Breast epithelium (tissue), 4 donors: ENCODE measurements around the gene SETDB2. TPM values are rescaled to one million over a fixed set of nuclear protein-coding genes. Genes with fewer than 3 reads are reported as not detected.

Source experiments
- DNase-seq, 2 donors: peaks; one replicate each; pipeline ENCODE4 v3.0.0-alpha.2; 2019; ENCODE audit warnings: low spot score in 2 of 2
- H3K27ac ChIP-seq, 2 donors: fragments of 200-600 bp; sonication (generic) in 1 of 2; one replicate each; pipeline ENCODE4 v1.5.1; 2016 to 2019; ENCODE audit warnings: mild to moderate bottlenecking in 1 of 2
- H3K27me3 ChIP-seq, 2 donors: fragments of 200-600 bp; sonication (generic) in 1 of 2; one replicate each; pipeline versions ENCODE4 v1.5.1 to v1.6.0; 2017 to 2019; ENCODE audit warnings: control low read depth in 1 of 2, mild to moderate bottlenecking in 1 of 2
- H3K36me3 ChIP-seq: fragments of 200-600 bp; one replicate; pipeline ENCODE4 v1.5.1; 2019
- H3K4me1 ChIP-seq, 2 donors: fragments of 200-600 bp; sonication (generic); one replicate each; pipeline ENCODE4 v1.5.1; 2016 to 2019; ENCODE audit warnings: control low read depth in 1 of 2
- H3K4me3 ChIP-seq, 3 donors: fragments of 200-600 bp; sonication (generic); 1 replicate in 2 of 3; 2 replicates in 1 of 3; pipeline ENCODE4 v1.5.1; 2016 to 2019; ENCODE audit warnings: mild to moderate bottlenecking in 3 of 3, moderate library complexity in 2 of 3
- H3K9me3 ChIP-seq, 2 donors: fragments of 200-600 bp; sonication (generic) in 1 of 2; one replicate each; pipeline ENCODE4 v1.5.1; 2016 to 2019; ENCODE audit warnings: control low read depth in 1 of 2
- CTCF ChIP-seq, 3 donors: fragments of 450-650 bp; IDR thresholded peaks; one replicate each; pipeline ENCODE4 v1.5.1; 2016 to 2017; ENCODE audit warnings: antibody characterized with exemption in 3 of 3, mild to moderate bottlenecking in 3 of 3, moderate library complexity in 3 of 3
- POLR2A ChIP-seq: fragments of 450-650 bp; IDR thresholded peaks from one replicate; pipeline ENCODE4 v1.6.1; 2016; ENCODE audit warnings: antibody characterized with exemption, mild to moderate bottlenecking, moderate library complexity
- POLR2AphosphoS5 ChIP-seq, 3 donors: sonication (generic); formaldehyde crosslinking; IDR thresholded peaks; one replicate each; pipeline ENCODE4 v1.6.1; 2017; ENCODE audit warnings: antibody characterized with exemption in 3 of 3
- intact Hi-C: fragments of 100-400 bp; cut with DNase I; formaldehyde crosslinking; loops from one replicate; pipeline ENCODE4 v1.15.1; 2023; ENCODE audit warnings: low total_unique reads
- total RNA-seq, 3 donors: library from RNA; depleted of rRNA; stranded (reverse); fragments of >200 nt; gene quantifications; one replicate each; pipeline ENCODE4 v1.1.0, GENCODE V29; 2016

Gene SETDB2
- total RNA-seq, 3 donors from 2014 or later, result 9.9 to 17.0 (median 12.8) TPM

- intact Hi-C loops, result no loop called here
- peak overlapping the region; percentile 88 to 91 for H3K27ac ChIP-seq
Measured at GRCh38 chr13:49400755-49401659, 43.1 kb upstream of the SETDB2 start.

DNA sequence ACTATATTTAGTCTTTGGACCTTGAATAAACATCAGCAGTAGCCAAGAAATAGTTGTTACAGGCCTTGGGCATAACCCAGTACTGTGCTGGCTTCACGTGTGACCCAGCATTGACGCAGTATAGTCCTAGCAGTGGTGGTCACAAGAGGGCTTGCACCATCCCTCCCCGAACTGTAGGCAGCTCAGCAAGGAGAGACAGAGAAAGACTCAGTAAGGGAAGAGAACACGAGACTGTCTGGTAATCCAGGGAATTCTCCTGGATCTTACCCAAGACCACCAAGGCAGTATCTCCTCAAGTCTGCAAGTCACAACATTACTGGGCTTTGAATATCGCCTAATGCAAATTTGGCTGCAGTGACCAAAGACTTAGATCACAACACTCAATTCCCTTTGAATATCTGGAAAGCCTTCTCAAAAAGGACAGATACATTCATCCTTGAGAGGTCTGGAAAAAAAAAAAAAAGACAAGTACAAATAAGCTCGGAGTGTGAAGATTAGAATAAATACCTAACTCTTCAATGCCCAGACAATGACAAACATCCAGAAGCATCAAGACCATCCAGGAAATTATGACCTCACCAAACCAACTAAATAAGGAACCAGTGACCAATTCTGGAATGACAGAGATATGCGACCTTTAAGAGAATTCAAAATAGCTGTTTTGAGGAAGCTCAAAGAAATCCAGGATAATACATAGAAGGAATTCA is 39.9 kb upstream of the SETDB2 start:
- TF ChIP-seq CTCF (IDR thresholded peaks at IDR 0.05), result no peak
- TF ChIP-seq POLR2AphosphoS5 (IDR thresholded peaks at IDR 0.05), result no peak
- no peak for TF ChIP-seq POLR2A

More at GRCh38 chr13:49400755-49401659, 43.1 kb upstream of the SETDB2 start:
- DNase-seq, result peak in 1 of 2 donors; percentile 47
- no peaks in the 10 kb centered on the region for H3K36me3 ChIP-seq
- TF ChIP-seq CTCF (IDR thresholded peaks at IDR 0.05), result no peak
- peak in 1 of 3 donors; percentile 57 for TF ChIP-seq POLR2AphosphoS5 (IDR thresholded peaks at IDR 0.05)
- no peaks in the 10 kb centered on the region for H3K27me3 ChIP-seq
- peak overlapping the region; percentile 39 to 59 (median 48) for H3K4me3 ChIP-seq
- H3K4me1 ChIP-seq, result no peaks in the 10 kb centered on the region
- H3K9me3 ChIP-seq, result peaks cover 0 to 18% of the 10 kb centered on the region in 2 donors

DNA sequence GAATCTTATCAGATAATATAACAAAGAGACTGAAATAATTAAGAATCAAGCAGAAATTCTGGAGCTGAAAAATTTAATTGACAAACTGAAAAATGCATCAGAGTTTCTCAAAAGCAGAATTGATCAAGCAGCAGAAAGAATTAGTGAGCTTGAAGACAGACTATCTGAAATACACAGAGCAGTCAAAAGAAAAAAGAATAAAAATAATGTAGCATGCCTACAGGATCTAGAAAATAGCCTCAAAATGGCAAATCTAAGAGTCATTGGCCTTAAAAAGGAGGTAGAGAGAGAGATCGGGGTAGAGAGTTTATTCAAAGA is 39.4 kb upstream of the SETDB2 start:
- no peak for DNase-seq
- TF ChIP-seq POLR2AphosphoS5 (IDR thresholded peaks at IDR 0.05) (no peak), CTCF (IDR thresholded peaks at IDR 0.05) (no peak), POLR2A (no peak)
- Histone ChIP-seq H3K4me1 (no peaks in the 10 kb centered on the region), H3K4me3 (no peak overlapping the region), H3K27ac (no peak overlapping the region), H3K9me3 (peaks cover 0 to 18% of the 10 kb centered on the region in 2 donors), H3K27me3 (no peaks in the 10 kb centered on the region), H3K36me3 (no peaks in the 10 kb centered on the region)
- intact Hi-C loops, result no loop called here

More for the DNA sequence above, 39.9 kb upstream of the SETDB2 start:
- H3K27ac ChIP-seq, result no peak overlapping the region
- DNase-seq, result no peak
- H3K9me3 ChIP-seq, result peaks cover 0 to 18% of the 10 kb centered on the region in 2 donors
- intact Hi-C loops, result no loop called here
- H3K36me3 ChIP-seq, result no peaks in the 10 kb centered on the region
- no peak overlapping the region for H3K4me3 ChIP-seq
- H3K4me1 ChIP-seq, result no peaks in the 10 kb centered on the region
- no peaks in the 10 kb centered on the region for H3K27me3 ChIP-seq

GRCh38 chr13:49407068-49407467 is 37.0 kb upstream of the SETDB2 start:
- intact Hi-C loops, result no loop called here
- H3K9me3 ChIP-seq, result peaks cover 0 to 18% of the 10 kb centered on the region in 2 donors
- DNase-seq, result no peak
- H3K36me3 ChIP-seq, result no peaks in the 10 kb centered on the region
- no peak overlapping the region for H3K27ac ChIP-seq
- TF ChIP-seq POLR2AphosphoS5 (IDR thresholded peaks at IDR 0.05), result no peak
- TF ChIP-seq POLR2A, result no peak
- TF ChIP-seq CTCF (IDR thresholded peaks at IDR 0.05), result no peak
- no peak overlapping the region for H3K4me3 ChIP-seq
- H3K27me3 ChIP-seq, result no peaks in the 10 kb centered on the region
- H3K4me1 ChIP-seq, result no peaks in the 10 kb centered on the region

- intact Hi-C loops, result no loop called here
- Histone ChIP-seq H3K27me3 (no peaks in the 10 kb centered on the region), H3K27ac (no peak overlapping the region), H3K9me3 (peaks cover 0 to 18% of the 10 kb centered on the region in 2 donors), H3K4me1 (no peaks in the 10 kb centered on the region), H3K36me3 (no peaks in the 10 kb centered on the region), H3K4me3 (no peak overlapping the region)
- TF ChIP-seq CTCF (IDR thresholded peaks at IDR 0.05) (no peak), POLR2AphosphoS5 (IDR thresholded peaks at IDR 0.05) (no peak), POLR2A (no peak)
- no peak for DNase-seq
Measured at GRCh38 chr13:49407936-49408335, 36.1 kb upstream of the SETDB2 start.
